Femur (tissue), 1 donor: ENCODE measurements around the gene INPP5J.

ENCODE experiments used
- DNase-seq: peaks from one replicate; pipeline ENCODE4 v3.0.0-alpha.2; 2017

INPP5J gene

GRCh38 chr22:31126128-31126868 is 3.5 kb downstream of the INPP5J start:
- no peak for DNase-seq

GRCh38 chr22:31126869-31127175 is 4.1 kb downstream of the INPP5J start:
- DNase-seq: no peak

GRCh38 chr22:31127181-31127772 is 4.5 kb downstream of the INPP5J start:
- no peak for DNase-seq

- DNase-seq: no peak
Measured at GRCh38 chr22:31128156-31128555, 5.4 kb downstream of the INPP5J start.

- DNase-seq: no peak
Measured at GRCh38 chr22:31130873-31131272, 8.1 kb downstream of the INPP5J start.

GRCh38 chr22:31133911-31134310 is 11.1 kb downstream of the INPP5J start:
- no peak for DNase-seq

- DNase-seq: no peak
Measured at GRCh38 chr22:31134688-31135087, 11.9 kb downstream of the INPP5J start.

GRCh38 chr22:31135706-31136105 is 12.9 kb downstream of the INPP5J start:
- DNase-seq: no peak

GRCh38 chr22:31136155-31136554 is 13.4 kb downstream of the INPP5J start:
- no peak for DNase-seq

- DNase-seq: no peak
Measured at GRCh38 chr22:31136711-31137110, 13.9 kb downstream of the INPP5J start.

- no peak for DNase-seq
Measured at GRCh38 chr22:31137721-31138120, 15.0 kb downstream of the INPP5J start.

- no peak for DNase-seq
Measured at GRCh38 chr22:31138126-31138525, 15.4 kb downstream of the INPP5J start.

- DNase-seq: no peak
Measured at GRCh38 chr22:31139066-31139465, 16.3 kb downstream of the INPP5J start.

- peak; percentile 47 for DNase-seq
Measured at GRCh38 chr22:31139866-31140716, 17.3 kb downstream of the INPP5J start, which contains the start of gene PLA2G3. Gene PLA2G3 (minus strand): TSS chr22:31140508. CDS start chr22:31140354, 154 bp downstream.

GRCh38 chr22:31140746-31141145 is 18.0 kb downstream of the INPP5J start:
- no peak for DNase-seq

GRCh38 chr22:31141551-31141950 is 18.8 kb downstream of the INPP5J start:
- no peak for DNase-seq

GRCh38 chr22:31142285-31142684 is 19.5 kb downstream of the INPP5J start:
- no peak for DNase-seq

GRCh38 chr22:31143038-31143437 is 20.3 kb downstream of the INPP5J start:
- DNase-seq: no peak

- no peak for DNase-seq
Measured at GRCh38 chr22:31143537-31143936, 20.8 kb downstream of the INPP5J start.

- DNase-seq: no peak
Measured at GRCh38 chr22:31144223-31144622, 21.5 kb downstream of the INPP5J start.

GRCh38 chr22:31148488-31148887 is 25.7 kb downstream of the INPP5J start:
- no peak for DNase-seq

GRCh38 chr22:31148953-31149627 is 26.3 kb downstream of the INPP5J start:
- peak; percentile 80 for DNase-seq

GRCh38 chr22:31150615-31151014 is 27.8 kb downstream of the INPP5J start:
- no peak for DNase-seq
